A549 (cell line): ENCODE results near the gene IL1R1. TPM values are rescaled to one million over a fixed set of nuclear protein-coding genes. Genes with fewer than 3 reads are reported as not detected.

Source experiments
- ATAC-seq, 2 experiments: fragments of 200-7000 bp in 1 of 2; fragments of >200 bp in 1 of 2; cut with Nextera tagmentation in 1 of 2; cut with Tn5 transposase in 1 of 2; 3 replicates each; pipeline versions ENCODE4 v1.8.0 to v1.9.1; 2018 to 2020; ENCODE audit warnings: mild to moderate bottlenecking in 1 of 2, moderate library complexity in 1 of 2
- CTCF ChIA-PET: fragments of 300-600 bp; sonication (Branson Sonifier 250); formaldehyde crosslinking; extraction: SDS; loops from one replicate; lab custom pipeline; 2021; ENCODE audit warnings: antibody characterized with exemption, inconsistent platforms; lab: Yijun Ruan, JAX
- POLR2A ChIA-PET: fragments of 350-600 bp; formaldehyde crosslinking; extraction: SDS; loops from one replicate; lab custom pipeline; 2021; ENCODE audit warnings: antibody characterized with exemption, inconsistent platforms; lab: Yijun Ruan, JAX
- DNase-seq, 2 experiments: peaks; one replicate each; pipeline versions ENCODE4 v3.0.0 to v3.0.0-alpha.2; 2011 to 2016; ENCODE audit warnings: low read depth in 1 of 2, low spot score in 1 of 2
- FAIRE-seq: peaks from 2 replicates; lab custom pipeline; 2011; peaks lifted over from hg19 to GRCh38; lab: Jason Lieb, UNC
- H3K27ac ChIP-seq, 2 experiments: fragments of >200 bp; sonication (Bioruptor Twin); formaldehyde crosslinking; 3 replicates each; pipeline ENCODE4 v1.5.1; 2016 to 2017
- H3K4me1 ChIP-seq: fragments of >200 bp; sonication (Bioruptor Twin); formaldehyde crosslinking; 3 replicates; pipeline ENCODE4 v1.6.1; 2016
- H3K4me2 ChIP-seq: fragments of >200 bp; sonication (Bioruptor Twin); formaldehyde crosslinking; 3 replicates; pipeline ENCODE4 v1.6.1; 2016
- H3K4me3 ChIP-seq: fragments of >200 bp; sonication (Bioruptor Twin); formaldehyde crosslinking; 3 replicates; pipeline ENCODE4 v1.5.1; 2016
- H3K9me3 ChIP-seq: fragments of >200 bp; sonication (Bioruptor Twin); formaldehyde crosslinking; 3 replicates; pipeline ENCODE4 v1.6.1; 2016
- CBX2 ChIP-seq: fragments of 200-600 bp; sonication (generic); IDR thresholded peaks from 2 replicates; pipeline ENCODE4 v1.6.1; 2016; ENCODE audit warnings: low read depth, mild to moderate bottlenecking, borderline replicate concordance
- CBX8 ChIP-seq: fragments of 200-600 bp; sonication (generic); IDR thresholded peaks from 2 replicates; pipeline ENCODE4 v1.6.1; 2016
- CEBPB ChIP-seq, 2 experiments: fragments of >200 bp in 1 of 2; sonication (Bioruptor Twin) in 1 of 2; formaldehyde crosslinking in 1 of 2; IDR thresholded peaks; 2 replicates each; pipeline ENCODE4 v1.6.1; 2012 to 2016
- CHD2 ChIP-seq: fragments of 150-350 bp; IDR thresholded peaks from 2 replicates; pipeline ENCODE4 v1.6.1; 2014; ENCODE audit warnings: low read length; ENCODE audit not compliant: partially characterized antibody
- CHD4 ChIP-seq: fragments of 200-600 bp; sonication (generic); IDR thresholded peaks from 2 replicates; pipeline ENCODE4 v1.6.1; 2016; ENCODE audit warnings: antibody characterized with exemption, mild to moderate bottlenecking, borderline replicate concordance
- EHF ChIP-seq: fragments of 250-450 bp; sonication (Bioruptor Pico); IDR thresholded peaks from 2 replicates; pipeline ENCODE4 v1.5.0; 2020; ENCODE audit warnings: mild to moderate bottlenecking
- FOSL2 ChIP-seq, 2 experiments: fragments of 450-650 bp in 1 of 2; fragments of >200 bp in 1 of 2; sonication (Bioruptor Twin) in 1 of 2; formaldehyde crosslinking; IDR thresholded peaks; 2 replicates each; pipeline versions ENCODE4 v1.5.0 to v1.6.1; 2016 to 2020; ENCODE audit warnings: mild to moderate bottlenecking in 1 of 2, moderate library complexity in 1 of 2
- HOXB13 ChIP-seq: fragments of 250-450 bp; sonication (Bioruptor Pico); IDR thresholded peaks from 2 replicates; pipeline ENCODE4 v1.5.0; 2020; ENCODE audit warnings: low read depth, mild to moderate bottlenecking, moderate library complexity
- JUN ChIP-seq, 2 experiments: fragments of >200 bp; sonication (Bioruptor Twin); formaldehyde crosslinking; IDR thresholded peaks; 2 replicates in 1 of 2; 3 replicates in 1 of 2; pipeline ENCODE4 v1.6.1; 2016 to 2017
- KDM5A ChIP-seq: fragments of 200-600 bp; sonication (generic); IDR thresholded peaks from 2 replicates; pipeline ENCODE4 v1.6.1; 2016; ENCODE audit warnings: antibody characterized with exemption, mild to moderate bottlenecking
- MYC ChIP-seq: IDR thresholded peaks from 2 replicates; pipeline ENCODE4 v1.6.1; 2012; ENCODE audit warnings: mild to moderate bottlenecking, inconsistent platforms, low read length, improper control_type of control experiment, borderline replicate concordance
- RARB ChIP-seq: fragments of 250-450 bp; sonication (Bioruptor Pico); IDR thresholded peaks from 2 replicates; pipeline ENCODE4 v1.8.0; 2021; ENCODE audit warnings: mild to moderate bottlenecking, moderate library complexity
- RNF2 ChIP-seq: fragments of 200-600 bp; sonication (generic); IDR thresholded peaks from 2 replicates; pipeline ENCODE4 v1.6.1; 2016; ENCODE audit warnings: low read depth, mild to moderate bottlenecking, antibody characterized with exemption, moderate library complexity, borderline replicate concordance
- SMC3 ChIP-seq: fragments of >200 bp; sonication (Bioruptor Twin); formaldehyde crosslinking; IDR thresholded peaks from 3 replicates; pipeline ENCODE4 v1.6.1; 2018; ENCODE audit warnings: inconsistent platforms
- ZC3H11A ChIP-seq: fragments of 450-650 bp; IDR thresholded peaks from 2 replicates; pipeline ENCODE4 v1.6.1; 2014; ENCODE audit warnings: antibody characterized with exemption, mild to moderate bottlenecking
- ZFP36 ChIP-seq: fragments of 450-650 bp; IDR thresholded peaks from 2 replicates; pipeline ENCODE4 v1.6.1; 2014; ENCODE audit warnings: borderline replicate concordance; ENCODE audit not compliant: partially characterized antibody
- ZSCAN20 ChIP-seq: fragments of 250-450 bp; sonication (Bioruptor Pico); IDR thresholded peaks from 2 replicates; pipeline ENCODE4 v1.8.0; 2022; ENCODE audit warnings: mild to moderate bottlenecking, moderate library complexity
- WGBS: methylation state at CpG from one replicate; pipeline ENCODE4 v1.1.6; 2017; ENCODE audit errors: missing lambda C conversion rate; 5-methylcytosine and 5-hydroxymethylcytosine counted together
- polyA plus RNA-seq, 4 experiments: library from polyadenylated mRNA; depleted of rRNA in 3 of 4; stranded (reverse); fragments of >200 nt; fragmentation: RNase III in 1 of 4; extraction: RNeasy Plus Mini Kit Qiagen cat#74134 plus additional on column Dnase treatment in 1 of 4; gene quantifications; 2 replicates in 3 of 4; 3 replicates in 1 of 4; pipeline ENCODE4 v1.2.3, GENCODE V29; 2011 to 2017
- TF ChIP-seq, protein P1 (sequence below): fragments of 250-450 bp; sonication (Bioruptor Pico); IDR thresholded peaks from 2 replicates; pipeline ENCODE4 v1.5.0; 2021; ENCODE audit warnings: mild to moderate bottlenecking, moderate library complexity, borderline replicate concordance
- TF ChIP-seq, protein P2 (sequence below): fragments of >200 bp; sonication (Bioruptor Twin); formaldehyde crosslinking; IDR thresholded peaks from 2 replicates; pipeline ENCODE4 v1.6.1; 2016
- TF ChIP-seq, protein P3 (sequence below): fragments of 450-650 bp; IDR thresholded peaks from 2 replicates; pipeline ENCODE4 v1.6.1; 2014; ENCODE audit warnings: antibody characterized with exemption
- TF ChIP-seq, protein P4 (sequence below): IDR thresholded peaks from 2 replicates; pipeline ENCODE4 v1.6.1; 2012

Gene IL1R1
- polyA plus RNA-seq, 2 of the 4 experiments (the other 2 are of a cell fraction): 32.5 to 34.7 TPM

DNA sequence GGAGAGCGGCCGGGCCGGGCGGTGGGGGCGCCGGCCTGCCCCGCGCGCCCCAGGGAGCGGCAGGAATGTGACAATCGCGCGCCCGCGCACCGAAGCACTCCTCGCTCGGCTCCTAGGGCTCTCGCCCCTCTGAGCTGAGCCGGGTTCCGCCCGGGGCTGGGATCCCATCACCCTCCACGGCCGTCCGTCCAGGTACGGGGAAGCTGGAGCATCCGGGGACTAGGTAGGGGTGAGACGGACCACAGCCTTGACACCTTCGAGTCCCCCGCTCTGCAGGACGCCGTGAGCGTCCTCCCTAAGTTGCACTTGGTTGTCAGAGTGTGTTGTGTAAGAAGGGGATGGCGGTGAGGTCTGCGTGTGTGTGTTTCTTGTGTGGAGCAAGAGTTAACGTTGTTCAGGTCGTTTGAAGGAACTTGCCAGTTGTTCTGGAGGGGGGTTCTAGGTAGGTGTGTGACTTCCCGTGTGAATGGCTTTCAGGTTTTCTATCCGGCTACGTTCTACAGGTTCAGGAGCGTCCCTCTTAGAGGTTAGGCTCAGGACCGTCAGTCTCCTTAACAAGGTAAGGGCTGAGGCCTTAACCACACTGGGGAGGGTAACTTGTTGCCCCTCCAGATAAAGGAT lies 393 bp downstream of the IL1R1 start:
- ATAC-seq: peak; percentile 59 to 72; a peak in 5 of 6 replicates

DNA sequence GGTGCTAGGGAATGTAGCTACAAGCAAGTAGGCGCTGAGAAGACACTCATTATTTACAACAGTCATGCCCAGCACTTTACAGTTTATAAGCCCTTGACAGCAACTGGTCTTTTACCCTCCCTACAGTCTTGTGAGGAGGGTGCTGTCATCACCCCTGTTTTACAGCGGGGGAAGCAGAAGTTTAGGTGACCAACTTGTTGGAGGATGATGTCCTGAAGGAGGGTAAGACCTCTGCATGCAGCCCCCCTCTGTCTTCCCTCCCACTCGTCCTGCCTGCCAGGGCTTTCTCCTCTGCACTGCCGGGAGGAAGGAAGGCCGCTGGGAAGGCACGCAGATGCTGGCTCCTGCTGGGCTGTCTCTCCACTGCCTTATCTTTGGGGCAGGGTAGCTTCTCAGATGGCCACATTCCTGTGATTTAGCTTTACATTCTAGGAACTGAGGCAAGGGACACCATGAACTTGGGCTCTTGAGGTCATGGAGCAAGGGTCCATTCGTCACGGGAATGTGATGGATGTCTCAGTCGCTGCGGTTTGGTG lies 972 bp downstream of the IL1R1 start:
- ChIA-PET POLR2A (interaction anchor here (0.9 to 2.3 kb wide), 4 partner anchors 10 to 79 kb away, joined by 3 to 10 read pairs (median 7); no protein-coding TSS in a partner anchor), CTCF (interaction anchor here (0.6 to 3.2 kb wide), 8 partner anchors 16 to 123 kb away, joined by 3 to 24 read pairs (median 4); no protein-coding TSS in a partner anchor)
- Histone ChIP-seq H3K27ac (peak overlapping the region; percentile 86 to 97), H3K4me3 (peak overlapping the region; percentile 57), H3K4me2 (peak overlapping the region; percentile 95), H3K9me3 (peaks cover 53% of the 10 kb centered on the region), H3K4me1 (peaks cover 10% of the 10 kb centered on the region)
- no peak for FAIRE-seq
- no peak for DNase-seq
- TF ChIP-seq, protein P1, sequence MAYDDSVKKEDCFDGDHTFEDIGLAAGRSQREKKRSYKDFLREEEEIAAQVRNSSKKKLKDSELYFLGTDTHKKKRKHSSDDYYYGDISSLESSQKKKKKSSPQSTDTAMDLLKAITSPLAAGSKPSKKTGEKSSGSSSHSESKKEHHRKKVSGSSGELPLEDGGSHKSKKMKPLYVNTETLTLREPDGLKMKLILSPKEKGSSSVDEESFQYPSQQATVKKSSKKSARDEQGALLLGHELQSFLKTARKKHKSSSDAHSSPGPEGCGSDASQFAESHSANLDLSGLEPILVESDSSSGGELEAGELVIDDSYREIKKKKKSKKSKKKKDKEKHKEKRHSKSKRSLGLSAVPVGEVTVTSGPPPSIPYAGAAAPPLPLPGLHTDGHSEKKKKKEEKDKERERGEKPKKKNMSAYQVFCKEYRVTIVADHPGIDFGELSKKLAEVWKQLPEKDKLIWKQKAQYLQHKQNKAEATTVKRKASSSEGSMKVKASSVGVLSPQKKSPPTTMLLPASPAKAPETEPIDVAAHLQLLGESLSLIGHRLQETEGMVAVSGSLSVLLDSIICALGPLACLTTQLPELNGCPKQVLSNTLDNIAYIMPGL (CRISPR knock-in tag): no peak
- TF ChIP-seq CBX8 (no peak), CHD2 (no peak), HOXB13 (CRISPR knock-in tag) (no peak), SMC3 (no peak), JUN (IDR thresholded peaks at IDR 0.05) (no peak), ZSCAN20 (CRISPR knock-in tag) (no peak), RNF2 (no peak), ZC3H11A (no peak), CBX2 (no peak), MYC (no peak)
- ATAC-seq: peak in 1 of 2 experiments; percentile 6; a peak in 1 of 6 replicates
- WGBS: 97% methylated on average over 10 of the region's 10 CpGs

More for the DNA sequence above, 393 bp downstream of the IL1R1 start:
- H3K9me3 ChIP-seq: peaks cover 47% of the 10 kb centered on the region
- H3K27ac ChIP-seq: peak overlapping the region; percentile 86 to 97
- 42% methylated on average over 14 of the region's 42 CpGs for WGBS
- DNase-seq: peak; percentile 31 to 47
- no peak for FAIRE-seq
- CTCF ChIA-PET: interaction anchor here (0.8 to 3.2 kb wide), 8 partner anchors 16 to 213 kb away, joined by 3 to 24 read pairs (median 5); partner anchors contain the start of gene IL18R1
- peaks cover 10% of the 10 kb centered on the region for H3K4me1 ChIP-seq
- H3K4me2 ChIP-seq: peak overlapping the region; percentile 95
- TF ChIP-seq HOXB13 (CRISPR knock-in tag): no peak
- TF ChIP-seq SMC3: peak; percentile 4; the same call in 1 of the 3 replicates
- H3K4me3 ChIP-seq: peak overlapping the region; percentile 57
- POLR2A ChIA-PET: interaction anchor here (0.5 to 2.3 kb wide), 5 partner anchors 9 to 78 kb away, joined by 3 to 10 read pairs (median 5); no protein-coding TSS in a partner anchor

DNA sequence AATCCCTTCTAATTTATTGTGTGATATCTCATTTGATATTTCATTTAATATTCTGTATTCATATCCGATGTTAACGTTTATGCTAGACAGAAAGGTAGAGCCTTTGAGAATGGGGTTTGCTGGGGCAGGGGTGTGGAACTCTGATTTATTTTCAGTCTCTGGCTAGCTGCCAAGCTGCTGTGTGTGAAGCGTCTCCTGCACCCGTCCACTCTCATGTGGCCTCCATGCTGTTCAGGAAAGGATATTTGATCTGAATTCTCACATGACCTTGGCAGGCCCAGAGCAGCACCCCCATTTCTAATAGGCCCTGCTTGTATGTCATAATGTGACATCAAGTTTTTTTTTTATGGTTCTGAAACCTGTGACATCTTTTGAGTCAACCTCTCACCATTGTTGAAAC lies 1.6 kb downstream of the IL1R1 start:
- ChIA-PET CTCF (interaction anchor here (0.6 to 1.7 kb wide), 5 partner anchors 21 to 138 kb away, joined by 3 to 4 read pairs (median 3); no protein-coding TSS in a partner anchor), POLR2A (no interaction called here)
- Histone ChIP-seq H3K4me2 (no peak overlapping the region), H3K4me3 (no peak overlapping the region), H3K4me1 (peaks cover 10% of the 10 kb centered on the region), H3K9me3 (peaks cover 59% of the 10 kb centered on the region), H3K27ac (no peak overlapping the region)
- ATAC-seq: no peak
- no peak for FAIRE-seq
- 96% methylated on average over 4 of the region's 4 CpGs for WGBS
- DNase-seq: no peak
- TF ChIP-seq ZFP36 (no peak), CHD4 (no peak), CEBPB (IDR thresholded peaks at IDR 0.05) (no peak), RARB (CRISPR knock-in tag) (no peak), EHF (CRISPR knock-in tag) (no peak), FOSL2 (IDR thresholded peaks at IDR 0.05) (no peak), FOSL2 (CRISPR knock-in tag; IDR thresholded peaks at IDR 0.05) (no peak), MYC (no peak), KDM5A (no peak)
- TF ChIP-seq, protein P2, sequence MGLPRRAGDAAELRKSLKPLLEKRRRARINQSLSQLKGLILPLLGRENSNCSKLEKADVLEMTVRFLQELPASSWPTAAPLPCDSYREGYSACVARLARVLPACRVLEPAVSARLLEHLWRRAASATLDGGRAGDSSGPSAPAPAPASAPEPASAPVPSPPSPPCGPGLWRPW: no peak
- TF ChIP-seq, protein P3, sequence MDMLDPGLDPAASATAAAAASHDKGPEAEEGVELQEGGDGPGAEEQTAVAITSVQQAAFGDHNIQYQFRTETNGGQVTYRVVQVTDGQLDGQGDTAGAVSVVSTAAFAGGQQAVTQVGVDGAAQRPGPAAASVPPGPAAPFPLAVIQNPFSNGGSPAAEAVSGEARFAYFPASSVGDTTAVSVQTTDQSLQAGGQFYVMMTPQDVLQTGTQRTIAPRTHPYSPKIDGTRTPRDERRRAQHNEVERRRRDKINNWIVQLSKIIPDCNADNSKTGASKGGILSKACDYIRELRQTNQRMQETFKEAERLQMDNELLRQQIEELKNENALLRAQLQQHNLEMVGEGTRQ: no peak
- TF ChIP-seq, protein P4, sequence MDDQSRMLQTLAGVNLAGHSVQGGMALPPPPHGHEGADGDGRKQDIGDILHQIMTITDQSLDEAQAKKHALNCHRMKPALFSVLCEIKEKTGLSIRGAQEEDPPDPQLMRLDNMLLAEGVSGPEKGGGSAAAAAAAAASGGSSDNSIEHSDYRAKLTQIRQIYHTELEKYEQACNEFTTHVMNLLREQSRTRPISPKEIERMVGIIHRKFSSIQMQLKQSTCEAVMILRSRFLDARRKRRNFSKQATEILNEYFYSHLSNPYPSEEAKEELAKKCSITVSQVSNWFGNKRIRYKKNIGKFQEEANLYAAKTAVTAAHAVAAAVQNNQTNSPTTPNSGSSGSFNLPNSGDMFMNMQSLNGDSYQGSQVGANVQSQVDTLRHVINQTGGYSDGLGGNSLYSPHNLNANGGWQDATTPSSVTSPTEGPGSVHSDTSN: no peak
